LNCaP clone FGC (cell line): ENCODE measurements around the gene PBX1.

ENCODE experiments used
- DNase-seq: peaks from one replicate; pipeline ENCODE4 v3.0.0-alpha.2; 2011; ENCODE audit warnings: low read depth
- H3K4me3 ChIP-seq: 2 replicates; pipeline ENCODE4 v1.5.1; 2011; ENCODE audit warnings: mild to moderate bottlenecking, low read depth, low read length, control low read depth
- TF ChIP-seq, protein P1 (sequence below): IDR thresholded peaks from 2 replicates; pipeline ENCODE4 v1.5.1; 2012; ENCODE audit warnings: mild to moderate bottlenecking; ENCODE audit not compliant: control insufficient read depth, insufficient read depth; ENCODE audit errors: extremely low read depth

PBX1 gene

DNA sequence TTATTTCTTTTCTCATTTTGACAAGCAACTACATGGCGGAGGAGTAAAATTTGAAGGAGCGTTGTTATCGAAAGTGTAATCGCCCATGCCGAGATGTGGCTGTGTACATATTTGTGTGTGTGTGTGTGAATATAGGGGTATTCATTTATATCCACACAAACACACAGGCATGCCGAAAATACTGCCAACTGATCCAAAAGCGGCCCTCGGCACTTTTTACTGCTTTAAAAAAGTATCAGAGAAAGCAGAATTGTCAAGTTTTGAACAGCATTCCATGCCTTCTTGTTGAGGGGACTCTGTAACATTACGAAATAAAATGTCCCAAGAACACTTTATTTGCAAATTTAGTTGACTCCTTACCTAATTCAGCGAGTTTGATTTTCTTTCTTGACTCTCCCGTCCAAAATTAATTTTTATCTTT, 1.1 kb downstream of the PBX1 start:
- no peak for DNase-seq
- TF ChIP-seq, protein P1, sequence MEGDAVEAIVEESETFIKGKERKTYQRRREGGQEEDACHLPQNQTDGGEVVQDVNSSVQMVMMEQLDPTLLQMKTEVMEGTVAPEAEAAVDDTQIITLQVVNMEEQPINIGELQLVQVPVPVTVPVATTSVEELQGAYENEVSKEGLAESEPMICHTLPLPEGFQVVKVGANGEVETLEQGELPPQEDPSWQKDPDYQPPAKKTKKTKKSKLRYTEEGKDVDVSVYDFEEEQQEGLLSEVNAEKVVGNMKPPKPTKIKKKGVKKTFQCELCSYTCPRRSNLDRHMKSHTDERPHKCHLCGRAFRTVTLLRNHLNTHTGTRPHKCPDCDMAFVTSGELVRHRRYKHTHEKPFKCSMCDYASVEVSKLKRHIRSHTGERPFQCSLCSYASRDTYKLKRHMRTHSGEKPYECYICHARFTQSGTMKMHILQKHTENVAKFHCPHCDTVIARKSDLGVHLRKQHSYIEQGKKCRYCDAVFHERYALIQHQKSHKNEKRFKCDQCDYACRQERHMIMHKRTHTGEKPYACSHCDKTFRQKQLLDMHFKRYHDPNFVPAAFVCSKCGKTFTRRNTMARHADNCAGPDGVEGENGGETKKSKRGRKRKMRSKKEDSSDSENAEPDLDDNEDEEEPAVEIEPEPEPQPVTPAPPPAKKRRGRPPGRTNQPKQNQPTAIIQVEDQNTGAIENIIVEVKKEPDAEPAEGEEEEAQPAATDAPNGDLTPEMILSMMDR = no peak
- H3K4me3 ChIP-seq = peak overlapping the region; percentile 57

GRCh38 chr1:164560556-164560955, 1.6 kb downstream of the PBX1 start:
- no peak for DNase-seq
- H3K4me3 ChIP-seq = no peak overlapping the region
- TF ChIP-seq, protein P1 = no peak

DNA sequence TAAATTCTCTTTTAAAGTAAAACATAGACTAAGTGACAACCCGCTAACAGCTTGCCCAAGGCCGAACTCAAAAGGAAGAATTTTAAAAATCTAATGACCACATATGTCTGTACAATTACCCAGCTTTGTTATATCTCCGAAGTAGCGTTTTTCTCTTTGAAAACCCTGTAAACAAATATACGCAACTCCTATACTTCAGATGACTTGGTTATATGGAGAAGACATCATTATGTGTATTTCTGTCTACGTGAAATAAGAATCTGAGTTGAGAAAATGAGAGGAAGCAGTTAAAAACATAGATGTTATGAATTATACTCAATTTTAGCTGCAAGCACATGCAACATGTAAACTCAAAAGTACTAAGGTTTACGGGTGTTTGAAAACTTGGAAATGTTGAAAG, 2.0 kb downstream of the PBX1 start:
- DNase-seq = no peak
- TF ChIP-seq, protein P1 = no peak
- no peak overlapping the region for H3K4me3 ChIP-seq

DNA sequence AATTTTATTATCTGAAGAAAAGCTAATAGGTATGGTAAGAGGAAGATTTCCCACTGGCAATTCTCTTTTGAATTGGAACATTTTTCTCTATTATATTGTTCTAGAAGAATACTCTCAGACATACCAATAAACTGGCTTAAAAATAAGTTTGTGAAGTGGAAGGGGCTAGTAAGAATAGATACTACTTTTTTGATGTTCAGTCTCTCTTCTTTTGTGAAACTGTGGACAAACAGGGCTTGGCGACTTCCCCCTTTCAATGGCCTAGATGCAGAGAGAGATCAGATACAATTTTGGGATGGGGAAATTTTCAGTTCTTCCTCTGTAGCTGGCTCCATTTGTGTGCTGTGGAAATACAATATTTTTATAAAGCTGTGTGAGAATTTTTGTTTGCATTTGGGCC, 2.5 kb downstream of the PBX1 start:
- TF ChIP-seq, protein P1 = no peak
- no peak overlapping the region for H3K4me3 ChIP-seq
- no peak for DNase-seq

- no peak for DNase-seq
- no peak overlapping the region for H3K4me3 ChIP-seq
- TF ChIP-seq, protein P1 = no peak
These were observed 3.1 kb downstream of the PBX1 start for GRCh38 chr1:164562061-164562460.

- no peak overlapping the region for H3K4me3 ChIP-seq
- no peak for DNase-seq
- TF ChIP-seq, protein P1 = no peak
These were observed 3.5 kb downstream of the PBX1 start for GRCh38 chr1:164562511-164562910.

DNA sequence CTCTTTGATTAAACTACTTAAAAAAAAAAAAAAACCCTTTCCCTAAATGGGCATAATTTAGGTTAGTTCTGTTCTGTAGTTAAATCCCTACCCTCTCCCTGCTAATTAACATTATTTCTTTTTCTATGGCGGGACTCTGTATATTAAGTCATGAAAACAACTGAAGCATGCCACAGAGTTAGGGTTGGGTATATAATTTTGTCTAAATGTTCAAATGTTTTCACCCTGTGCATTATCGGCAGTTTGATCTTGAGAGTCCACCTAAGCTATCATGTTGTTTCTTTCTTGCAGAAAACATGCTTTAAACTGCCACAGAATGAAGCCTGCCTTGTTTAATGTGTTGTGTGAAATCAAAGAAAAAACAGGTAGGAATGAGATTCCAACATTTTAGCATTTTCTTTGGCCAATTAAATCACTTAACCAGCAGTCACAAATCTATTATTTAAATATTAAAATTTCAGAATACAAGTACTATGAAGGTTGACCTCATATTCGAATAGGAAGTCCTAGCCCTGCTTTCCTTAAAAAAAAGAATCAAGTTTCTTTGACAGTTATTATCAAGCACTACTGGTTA, 4.0 kb downstream of the PBX1 start:
- H3K4me3 ChIP-seq = no peak overlapping the region
- TF ChIP-seq, protein P1 = no peak
- DNase-seq = no peak
